GM18870 (cell line): ENCODE measurements around the gene RAB23.

Source experiments
- ATAC-seq: cut with Tn5 transposase; IDR thresholded peaks from one replicate; pipeline ENCODE4 v1.9.1; 2021; ENCODE audit warnings: moderate library complexity; ENCODE audit not compliant: unreplicated experiment

The RAB23 gene

GRCh38 chr6:57183336-57183735 is 38.8 kb downstream of the RAB23 start:
- ATAC-seq, result no peak

- ATAC-seq, result no peak
Measured at GRCh38 chr6:57182017-57182432, 40.1 kb downstream of the RAB23 start.

- no peak for ATAC-seq
Measured at GRCh38 chr6:57180596-57180995, 41.5 kb downstream of the RAB23 start.

GRCh38 chr6:57177545-57178265 is 44.4 kb downstream of the RAB23 start:
- ATAC-seq, result no peak

- no peak for ATAC-seq
Measured at GRCh38 chr6:57174511-57174907, 47.6 kb downstream of the RAB23 start.

- no peak for ATAC-seq
Measured at GRCh38 chr6:57173886-57174510, 48.1 kb downstream of the RAB23 start.

GRCh38 chr6:57173056-57173885 is 48.8 kb downstream of the RAB23 start:
- no peak for ATAC-seq

GRCh38 chr6:57172136-57173055 is 49.7 kb downstream of the RAB23 start, which contains the start of gene BAG2:
TSS of gene BAG2 (plus strand) at chr6:57172326. CDS start at chr6:57172698, 372 bp downstream.
- ATAC-seq, result peak; percentile 81

- no peak for ATAC-seq
Measured at GRCh38 chr6:57165080-57165479, 57.0 kb downstream of the RAB23 start.

GRCh38 chr6:57163956-57164355 is 58.2 kb downstream of the RAB23 start:
- ATAC-seq, result no peak

- no peak for ATAC-seq
Measured at GRCh38 chr6:57162516-57162915, 59.6 kb downstream of the RAB23 start.

- ATAC-seq, result no peak
Measured at GRCh38 chr6:57162028-57162427, 60.1 kb downstream of the RAB23 start.

GRCh38 chr6:57159127-57159526 is 63.0 kb downstream of the RAB23 start:
- no peak for ATAC-seq

- ATAC-seq, result no peak
Measured at GRCh38 chr6:57158658-57159057, 63.4 kb downstream of the RAB23 start.

GRCh38 chr6:57147955-57148858 is 73.9 kb downstream of the RAB23 start:
- ATAC-seq, result no peak

GRCh38 chr6:57147401-57147800 is 74.7 kb downstream of the RAB23 start:
- ATAC-seq, result no peak

- no peak for ATAC-seq
Measured at GRCh38 chr6:57143690-57144089, 78.4 kb downstream of the RAB23 start.

- ATAC-seq, result no peak
Measured at GRCh38 chr6:57142178-57142525, 80.0 kb downstream of the RAB23 start.

- ATAC-seq, result no peak
Measured at GRCh38 chr6:57141451-57142177, 80.5 kb downstream of the RAB23 start.
